Muscle layer of colon (tissue), 2 donors: ENCODE data around the gene NAA80.
A peak's percentile ranks its signal among the peaks of the same experiment; 100 is the strongest.

Experiments
- H3K27ac ChIP-seq: one replicate; pipeline ENCODE4 v1.7.0; 2013; ENCODE audit warnings: low read depth, mild to moderate bottlenecking, low read length, moderate library complexity
- H3K27me3 ChIP-seq, 2 donors: one replicate each; pipeline ENCODE4 v1.7.0; 2013; ENCODE audit warnings: low read length in 2 of 2, mild to moderate bottlenecking in 2 of 2; ENCODE audit not compliant: insufficient read depth in 2 of 2, control insufficient read depth in 1 of 2
- H3K36me3 ChIP-seq: one replicate; pipeline ENCODE4 v1.7.0; 2013; ENCODE audit warnings: mild to moderate bottlenecking, low read length; ENCODE audit not compliant: insufficient read depth
- H3K4me1 ChIP-seq: one replicate; pipeline ENCODE4 v1.7.0; 2013; ENCODE audit warnings: mild to moderate bottlenecking, low read length; ENCODE audit not compliant: insufficient read depth
- H3K4me3 ChIP-seq, 2 donors: one replicate each; pipeline ENCODE4 v1.7.0; 2013; ENCODE audit warnings: low read length in 2 of 2, low read depth in 1 of 2, mild to moderate bottlenecking in 1 of 2, moderate library complexity in 1 of 2
- H3K9ac ChIP-seq: one replicate; pipeline ENCODE4 v1.7.0; 2013; ENCODE audit warnings: low read length
- H3K9me3 ChIP-seq: one replicate; pipeline ENCODE4 v1.7.0; 2013; ENCODE audit warnings: mild to moderate bottlenecking, low read length
- donor health status: abdominal sarcoma.
- donor health status: Adenocarcinoma of cecum.

Gene NAA80

DNA sequence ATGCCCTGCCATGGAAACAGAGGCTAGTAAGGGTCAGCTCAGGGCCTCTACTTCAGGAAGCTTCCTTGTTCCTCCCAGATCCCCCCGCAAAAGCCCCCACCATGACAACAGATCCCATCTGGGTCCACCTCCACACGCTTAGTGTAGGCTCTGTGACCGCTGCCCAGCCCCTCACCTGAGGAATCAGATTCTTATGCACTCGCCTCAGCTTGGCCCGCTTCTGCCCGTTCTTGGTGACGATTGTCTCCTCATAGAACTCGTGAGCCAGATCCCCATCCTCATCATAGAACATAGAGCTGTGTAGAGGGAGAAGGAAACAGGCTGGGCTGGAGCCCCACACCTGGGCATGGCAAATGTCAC lies 27.0 kb upstream of the NAA80 start:
- H3K36me3 ChIP-seq: peaks cover 30% of the 10 kb centered on the region
- peaks cover 34% of the 10 kb centered on the region for H3K4me1 ChIP-seq
- no peak overlapping the region for H3K9ac ChIP-seq
- no peak overlapping the region for H3K27ac ChIP-seq
- no peaks in the 10 kb centered on the region for H3K27me3 ChIP-seq
- no peaks in the 10 kb centered on the region for H3K9me3 ChIP-seq
- no peak overlapping the region for H3K4me3 ChIP-seq

DNA sequence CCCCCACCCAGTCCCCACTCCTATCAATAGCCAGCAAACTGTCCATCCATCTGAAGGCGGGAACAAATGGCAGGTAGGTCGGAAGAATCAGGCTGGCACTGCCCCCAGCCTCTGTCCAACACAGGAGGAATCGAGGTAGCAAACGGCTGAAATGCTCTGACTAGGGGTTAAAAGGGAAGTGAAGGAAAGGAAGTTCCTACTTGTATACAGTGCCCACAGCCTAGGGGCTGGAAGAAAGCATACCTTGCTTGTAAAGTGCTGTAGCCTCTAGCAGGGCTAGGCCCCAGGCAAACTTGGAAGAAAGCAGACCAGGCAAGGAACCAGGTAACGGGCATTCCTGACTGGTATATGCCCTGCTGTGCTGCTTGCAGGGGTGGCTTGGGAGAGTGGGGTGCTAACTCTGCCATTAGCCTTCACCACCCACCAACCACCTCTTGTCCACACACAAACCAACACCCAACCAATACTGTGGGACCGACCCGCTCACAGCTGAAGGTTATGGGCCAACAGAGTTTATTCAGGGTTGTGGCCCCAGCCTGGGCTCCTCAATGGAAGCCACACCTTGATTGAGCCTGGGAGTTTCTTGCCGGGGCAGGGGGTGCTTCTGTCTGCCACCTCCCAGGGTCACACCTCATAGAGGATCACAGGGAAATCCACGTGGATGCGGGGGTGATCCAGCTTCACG lies 26.4 kb upstream of the NAA80 start:
- peaks cover 34% of the 10 kb centered on the region for H3K4me1 ChIP-seq
- H3K36me3 ChIP-seq: peaks cover 24% of the 10 kb centered on the region
- H3K27ac ChIP-seq: no peak overlapping the region
- no peak overlapping the region for H3K4me3 ChIP-seq
- H3K27me3 ChIP-seq: no peaks in the 10 kb centered on the region
- no peaks in the 10 kb centered on the region for H3K9me3 ChIP-seq
- H3K9ac ChIP-seq: no peak overlapping the region

DNA sequence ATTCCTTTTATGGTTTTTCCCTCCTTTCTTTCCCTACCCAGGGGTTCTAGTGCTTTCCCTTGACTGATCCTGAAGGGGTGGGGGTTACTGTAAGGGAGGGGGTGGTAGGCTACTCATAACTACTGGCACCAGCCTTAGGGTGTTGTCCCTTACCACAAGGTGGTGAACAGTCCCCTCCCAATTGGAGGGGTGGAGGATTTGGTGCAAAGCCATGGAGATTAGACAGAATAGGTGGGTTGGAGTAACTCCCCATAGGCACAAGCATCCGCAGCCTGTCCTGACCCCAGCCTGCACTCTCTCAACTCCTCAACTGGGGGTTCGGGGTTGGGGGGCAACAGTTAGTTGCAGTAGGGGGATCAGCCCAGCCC lies 25.9 kb upstream of the NAA80 start:
- peaks cover 39% of the 10 kb centered on the region for H3K4me1 ChIP-seq
- H3K27ac ChIP-seq: no peak overlapping the region

GRCh38 chr3:50324351-50325112 lies 25.3 kb upstream of the NAA80 start:
- Histone ChIP-seq H3K4me1 (peaks cover 45% of the 10 kb centered on the region), H3K4me3 (no peak overlapping the region)

More for the DNA sequence above, 25.9 kb upstream of the NAA80 start:
- Histone ChIP-seq H3K36me3 (peaks cover 19% of the 10 kb centered on the region), H3K9ac (no peak overlapping the region), H3K4me3 (no peak overlapping the region), H3K27me3 (no peaks in the 10 kb centered on the region), H3K9me3 (no peaks in the 10 kb centered on the region)

GRCh38 chr3:50323614-50324199 lies 24.5 kb upstream of the NAA80 start:
- H3K27me3 ChIP-seq: no peaks in the 10 kb centered on the region
- peaks cover 19% of the 10 kb centered on the region for H3K36me3 ChIP-seq
- H3K4me1 ChIP-seq: peaks cover 52% of the 10 kb centered on the region
- H3K9ac ChIP-seq: no peak overlapping the region
- H3K4me3 ChIP-seq: no peak overlapping the region
- peak overlapping the region; percentile 38 for H3K27ac ChIP-seq
- no peaks in the 10 kb centered on the region for H3K9me3 ChIP-seq

More at GRCh38 chr3:50324351-50325112, 25.3 kb upstream of the NAA80 start:
- Histone ChIP-seq H3K9me3 (no peaks in the 10 kb centered on the region), H3K9ac (no peak overlapping the region), H3K27ac (peak overlapping the region; percentile 38), H3K27me3 (no peaks in the 10 kb centered on the region), H3K36me3 (peaks cover 15% of the 10 kb centered on the region)

DNA sequence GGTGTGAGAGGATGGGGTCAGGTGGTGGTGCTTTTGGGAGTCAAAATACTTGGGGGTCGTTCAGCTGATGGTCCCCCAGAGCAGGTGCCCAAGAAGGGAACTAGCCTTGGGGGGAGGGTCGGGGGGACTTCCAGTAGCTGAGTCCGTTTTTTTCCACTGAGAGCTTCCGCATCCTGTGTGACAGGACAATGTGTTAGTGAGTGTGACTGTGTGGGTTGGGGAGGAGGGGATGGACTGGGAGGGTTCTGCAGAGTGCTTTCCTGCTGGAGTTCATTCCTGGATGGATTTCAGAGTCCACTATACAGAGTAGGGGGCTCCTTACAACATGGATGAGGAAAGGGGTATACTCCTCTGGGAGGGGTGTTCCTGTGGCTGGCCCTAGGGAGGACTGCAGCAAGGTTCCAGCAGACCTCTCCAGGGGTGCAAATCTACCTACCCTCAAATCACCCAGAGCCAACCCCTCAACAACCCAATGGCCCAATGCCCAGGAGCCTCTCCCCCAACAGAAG lies 23.9 kb upstream of the NAA80 start:
- Histone ChIP-seq H3K9ac (no peak overlapping the region), H3K9me3 (no peaks in the 10 kb centered on the region), H3K4me3 (no peak overlapping the region), H3K27me3 (no peaks in the 10 kb centered on the region), H3K27ac (no peak overlapping the region), H3K36me3 (peaks cover 25% of the 10 kb centered on the region), H3K4me1 (peaks cover 53% of the 10 kb centered on the region)

DNA sequence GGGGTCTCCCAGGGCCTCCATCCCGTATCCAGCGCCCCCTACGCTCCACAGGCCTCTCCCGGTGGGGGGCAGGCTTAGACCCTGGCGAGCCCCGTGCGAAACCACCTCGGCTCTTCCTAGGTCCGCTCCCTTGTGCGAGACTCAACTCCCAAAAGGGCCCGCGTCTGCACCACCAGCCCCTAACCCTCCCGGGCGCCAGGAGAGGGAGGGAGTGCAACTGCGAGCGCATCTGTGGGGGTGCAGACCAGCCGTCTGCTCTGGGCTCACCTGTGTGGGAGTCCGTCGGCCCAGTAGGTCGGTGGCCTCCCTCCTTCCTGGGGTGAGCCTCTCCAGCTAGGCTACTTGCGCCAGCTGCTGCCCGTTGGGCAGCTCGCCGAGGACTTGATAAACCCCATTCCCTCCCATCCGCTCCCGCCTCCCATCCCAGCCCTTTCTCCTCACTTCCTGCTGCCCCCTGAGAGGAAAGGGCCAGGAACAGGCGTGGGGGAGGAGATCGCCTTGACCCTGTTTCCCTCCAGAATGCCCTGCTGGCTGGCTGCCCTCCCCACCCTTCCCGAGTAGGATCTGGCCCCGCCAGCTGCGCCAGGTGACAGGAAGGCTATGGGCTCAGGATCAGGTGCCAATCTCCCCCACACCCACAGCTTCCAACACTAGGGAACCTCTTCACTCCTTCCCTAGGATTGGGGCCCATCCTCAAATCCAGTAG lies 23.3 kb upstream of the NAA80 start, which contains the start of gene HYAL2:
HYAL2 (minus strand) TSS at position 360 of the 706 bp plus-strand sequence. CDS start 2,256 bp downstream, outside the sequence.
- Histone ChIP-seq H3K36me3 (peaks cover 29% of the 10 kb centered on the region), H3K4me3 (peak within 1 kb of the TSS; percentile 74 to 91), H3K4me1 (peaks cover 54% of the 10 kb centered on the region), H3K9me3 (no peaks in the 10 kb centered on the region), H3K27ac (peak within 1 kb of the TSS; percentile 83), H3K27me3 (no peaks in the 10 kb centered on the region), H3K9ac (peak within 1 kb of the TSS; percentile 57)

- H3K27ac ChIP-seq: peak overlapping the region; percentile 83
- no peaks in the 10 kb centered on the region for H3K27me3 ChIP-seq
- peaks cover 54% of the 10 kb centered on the region for H3K4me1 ChIP-seq
- peaks cover 29% of the 10 kb centered on the region for H3K36me3 ChIP-seq
- no peaks in the 10 kb centered on the region for H3K9me3 ChIP-seq
- H3K9ac ChIP-seq: peak overlapping the region; percentile 31
- H3K4me3 ChIP-seq: peak overlapping the region; percentile 74 to 91
These were observed 22.8 kb upstream of the NAA80 start for GRCh38 chr3:50322115-50322385.

DNA sequence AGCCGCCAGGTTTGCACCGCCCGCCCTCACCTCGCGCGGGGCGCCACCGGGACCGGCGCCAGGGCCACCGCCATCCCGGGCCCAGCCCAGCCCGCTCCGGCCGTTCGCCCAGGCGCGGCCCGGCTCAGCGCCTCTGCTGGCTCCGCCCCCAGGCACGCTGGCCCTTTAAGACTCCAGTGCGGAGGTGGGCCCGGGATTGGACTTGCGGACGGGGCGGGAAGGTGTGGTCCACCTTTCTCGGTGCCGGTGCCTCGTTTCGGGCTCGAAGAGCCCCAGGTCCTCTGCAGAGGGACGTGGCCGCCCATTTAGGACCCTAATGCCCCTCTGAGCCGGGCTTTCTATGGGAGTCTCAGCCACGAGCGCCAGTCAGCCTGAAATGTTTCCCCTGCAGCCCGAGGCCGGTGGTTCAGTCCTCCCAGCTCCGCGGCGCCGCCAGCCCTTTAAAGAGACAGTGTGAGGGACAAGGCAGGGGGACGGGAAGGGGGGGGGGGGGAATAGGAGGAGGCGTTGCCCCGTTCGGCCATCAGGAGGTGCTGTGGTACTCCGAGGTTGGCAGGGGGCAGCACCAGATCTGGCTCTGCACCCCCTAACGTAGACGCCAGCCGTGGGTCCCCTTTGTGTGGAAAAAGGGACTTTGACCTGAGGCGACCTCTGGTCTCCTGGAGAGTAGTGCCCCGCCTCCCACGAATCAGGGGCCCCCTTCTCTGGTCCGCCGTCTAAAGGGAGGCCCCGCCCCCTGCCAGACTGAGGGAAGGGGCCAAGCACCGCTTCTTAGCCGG lies 22.3 kb upstream of the NAA80 start:
- Histone ChIP-seq H3K36me3 (peaks cover 29% of the 10 kb centered on the region), H3K27ac (peak overlapping the region; percentile 83), H3K9me3 (no peaks in the 10 kb centered on the region), H3K4me3 (peak overlapping the region; percentile 74 to 91), H3K4me1 (peaks cover 53% of the 10 kb centered on the region), H3K9ac (peak overlapping the region; percentile 71), H3K27me3 (no peaks in the 10 kb centered on the region)

- H3K9me3 ChIP-seq: no peaks in the 10 kb centered on the region
- peak overlapping the region; percentile 71 for H3K9ac ChIP-seq
- peak overlapping the region; percentile 83 for H3K27ac ChIP-seq
- no peaks in the 10 kb centered on the region for H3K27me3 ChIP-seq
- H3K4me3 ChIP-seq: peak overlapping the region; percentile 74 to 91
- peaks cover 53% of the 10 kb centered on the region for H3K4me1 ChIP-seq
- H3K36me3 ChIP-seq: peaks cover 29% of the 10 kb centered on the region
These were observed 21.7 kb upstream of the NAA80 start for GRCh38 chr3:50320853-50321335.
